TTC549 (cell line): ENCODE measurements around the gene NEO1.

Source experiments
- FAIRE-seq: peaks from 2 replicates; lab custom pipeline; 2012; peaks lifted over from hg19 to GRCh38; lab: Jason Lieb, UNC

Gene NEO1

DNA sequence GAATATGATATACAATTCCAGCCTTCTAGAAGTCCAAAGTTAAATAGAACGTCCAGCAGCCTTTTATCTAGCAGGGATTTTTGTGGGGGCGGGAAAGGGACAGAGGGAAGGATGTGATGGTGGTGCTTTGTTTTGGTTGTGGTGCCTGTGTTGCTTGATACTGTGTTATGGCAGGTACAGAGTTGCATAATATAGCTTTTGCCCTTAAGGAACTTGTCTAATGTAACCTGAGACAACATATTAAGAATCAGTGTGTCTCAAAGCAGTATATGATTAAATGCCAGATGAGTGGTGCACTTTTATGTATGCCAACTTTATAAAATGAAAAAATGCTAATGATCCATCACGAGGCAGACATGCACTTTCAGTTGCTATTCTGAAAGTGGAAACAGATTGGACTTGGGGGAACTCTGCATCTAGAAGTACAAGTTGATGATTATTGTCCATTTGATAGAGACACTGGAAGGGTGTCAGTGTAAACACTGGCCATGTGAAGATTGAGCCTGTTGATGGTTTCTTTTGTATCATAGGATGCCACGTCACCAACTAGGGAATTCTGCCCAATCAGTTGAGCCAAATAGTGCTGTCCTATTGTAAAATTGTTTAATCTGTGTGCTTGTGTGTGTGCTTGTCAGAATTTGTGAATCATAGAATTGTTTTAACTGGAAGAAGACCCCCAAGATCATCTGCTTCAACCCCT, 23.0 kb downstream of the NEO1 start:
- no peak for FAIRE-seq

DNA sequence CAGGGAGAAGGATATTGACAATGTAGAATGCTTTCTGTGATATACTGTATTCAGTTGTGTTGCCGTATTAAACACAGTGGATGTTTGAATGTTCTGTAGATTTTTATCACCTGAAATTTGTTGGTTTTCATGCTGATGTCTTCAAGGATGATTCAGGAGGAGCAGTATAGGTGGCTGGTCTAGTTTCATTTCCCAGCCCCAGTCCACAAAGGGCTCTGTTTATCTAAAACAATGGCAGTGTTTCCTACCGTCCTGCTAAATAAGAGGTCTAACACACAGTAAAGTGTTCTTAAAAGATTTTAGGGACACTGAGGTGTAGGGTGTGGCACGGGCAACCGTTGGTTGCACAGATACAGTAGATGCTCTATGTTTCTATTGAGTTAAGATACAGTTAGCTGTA, 26.0 kb downstream of the NEO1 start:
- FAIRE-seq: no peak

DNA sequence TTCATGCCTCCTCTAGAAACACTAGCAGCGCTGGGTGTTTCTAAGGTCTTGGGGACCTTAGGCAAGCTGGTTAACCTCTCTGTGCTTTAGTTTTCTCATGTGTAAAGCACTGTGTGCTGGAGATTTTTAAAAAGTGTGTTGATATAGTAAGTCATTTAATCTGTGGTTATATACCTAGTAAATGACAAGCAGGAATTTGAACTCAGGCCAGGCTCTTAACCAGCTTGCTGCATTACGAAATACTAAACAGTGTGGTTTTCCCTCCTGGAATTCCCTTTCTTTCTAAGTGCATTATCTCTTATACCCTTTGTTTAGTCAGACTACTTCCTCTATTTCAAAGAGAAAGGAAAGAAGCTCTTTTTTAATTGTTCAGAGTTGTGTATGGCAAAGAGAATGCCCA, 26.5 kb downstream of the NEO1 start:
- no peak for FAIRE-seq

DNA sequence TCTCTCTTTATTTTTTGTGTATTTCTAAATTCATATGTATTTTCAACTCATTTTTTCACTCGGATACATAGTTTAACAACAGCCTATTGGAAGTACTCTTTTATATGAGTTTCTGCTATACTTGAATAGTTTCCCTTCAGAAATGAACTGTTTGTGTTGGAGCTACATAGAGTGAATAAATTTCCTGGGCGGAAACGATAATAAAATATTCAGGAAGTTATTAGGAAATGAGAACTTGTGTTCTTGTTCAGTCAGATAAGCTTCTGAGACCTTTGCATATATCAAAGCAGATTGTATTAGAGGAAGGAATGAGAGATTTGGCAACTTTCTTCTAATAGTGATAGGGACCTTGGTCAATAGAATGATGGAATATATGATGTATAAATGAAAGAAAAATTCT, 27.3 kb downstream of the NEO1 start:
- no peak for FAIRE-seq

DNA sequence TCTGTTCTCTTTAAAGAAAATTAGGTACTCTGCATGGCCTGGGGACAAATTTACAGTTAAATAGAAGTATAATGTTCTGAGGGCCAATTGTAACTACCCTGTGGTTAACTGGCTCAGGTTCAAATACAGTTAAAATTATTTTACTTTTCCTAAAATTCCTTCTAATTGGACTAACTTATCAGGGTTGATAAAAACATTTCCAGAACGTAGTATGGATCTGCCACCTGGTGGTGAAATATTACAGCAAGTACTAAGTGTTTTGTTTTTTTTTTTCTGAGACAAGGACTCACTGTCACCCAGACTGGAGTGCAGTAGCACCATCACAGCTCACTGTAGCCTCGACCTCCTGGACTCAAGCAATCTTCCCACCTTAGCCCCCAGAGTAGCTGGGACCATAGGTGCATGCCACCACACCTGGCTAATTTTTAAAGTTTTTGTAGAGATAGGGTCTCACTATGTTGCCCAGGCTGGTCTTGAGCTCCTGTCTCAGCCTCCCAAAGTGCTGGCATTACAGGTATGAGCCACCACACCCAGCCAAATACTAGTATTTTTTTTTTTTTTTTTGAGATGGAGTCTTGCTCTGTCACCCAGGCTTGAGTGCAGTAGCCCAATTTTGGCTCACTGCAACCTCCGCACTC, 29.2 kb downstream of the NEO1 start:
- FAIRE-seq: peak; percentile 57

DNA sequence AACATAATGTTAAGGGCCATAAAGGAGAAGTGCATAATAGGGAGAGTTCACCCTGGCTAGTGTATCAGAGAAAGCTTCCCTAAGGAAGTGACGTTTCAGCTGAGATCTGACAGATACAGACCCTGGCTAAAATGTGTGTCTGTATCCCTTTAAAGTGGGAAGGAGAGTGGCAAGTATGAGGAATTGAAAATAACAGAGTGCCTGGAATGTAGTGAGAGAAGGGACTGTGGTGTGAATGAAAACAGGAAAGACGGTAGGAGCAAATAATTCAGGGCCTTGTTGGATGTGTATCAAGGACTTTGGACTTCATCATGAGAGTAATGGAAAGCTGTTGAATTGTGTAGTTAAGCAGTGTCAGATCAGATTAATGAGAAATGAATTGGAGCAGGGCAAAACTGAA, 30.5 kb downstream of the NEO1 start:
- FAIRE-seq: no peak

DNA sequence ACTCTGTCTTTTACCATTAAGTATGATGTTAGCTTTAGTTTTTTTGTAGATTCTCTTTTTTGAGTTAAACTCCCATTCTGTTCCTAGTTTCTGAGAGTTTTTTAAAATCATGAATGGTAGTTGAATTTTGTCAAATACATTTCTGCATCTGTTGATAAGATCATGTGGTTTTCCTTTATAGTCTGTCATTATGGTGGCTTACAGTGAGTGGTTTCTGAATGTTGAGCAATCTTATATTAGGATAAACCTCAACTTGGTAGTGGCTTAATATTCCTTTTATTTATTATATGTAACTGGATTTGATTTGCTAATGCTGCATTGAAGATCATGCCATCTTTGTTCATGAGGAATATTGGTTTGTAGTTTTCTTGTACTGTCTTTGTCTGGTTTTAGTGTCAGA, 34.8 kb downstream of the NEO1 start:
- FAIRE-seq: no peak

DNA sequence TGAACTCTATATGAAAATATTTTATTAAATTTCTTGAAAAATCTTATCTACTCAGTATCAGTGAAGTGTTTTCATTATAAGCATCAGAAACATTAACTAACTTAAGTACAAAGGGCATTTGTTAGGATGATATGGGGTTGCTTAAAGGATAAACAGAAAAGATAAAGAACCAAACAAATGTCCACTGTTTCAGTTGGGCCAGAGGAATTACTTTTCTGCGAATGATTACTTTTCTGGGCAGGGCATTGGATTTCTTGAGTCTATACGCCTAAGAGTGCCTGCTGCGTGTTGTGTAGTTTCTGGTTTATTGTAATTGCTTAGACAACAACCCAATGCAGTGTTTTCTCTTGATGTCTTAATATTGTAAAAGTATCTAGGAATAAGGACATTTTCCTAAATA, 52.8 kb downstream of the NEO1 start:
- FAIRE-seq: no peak

DNA sequence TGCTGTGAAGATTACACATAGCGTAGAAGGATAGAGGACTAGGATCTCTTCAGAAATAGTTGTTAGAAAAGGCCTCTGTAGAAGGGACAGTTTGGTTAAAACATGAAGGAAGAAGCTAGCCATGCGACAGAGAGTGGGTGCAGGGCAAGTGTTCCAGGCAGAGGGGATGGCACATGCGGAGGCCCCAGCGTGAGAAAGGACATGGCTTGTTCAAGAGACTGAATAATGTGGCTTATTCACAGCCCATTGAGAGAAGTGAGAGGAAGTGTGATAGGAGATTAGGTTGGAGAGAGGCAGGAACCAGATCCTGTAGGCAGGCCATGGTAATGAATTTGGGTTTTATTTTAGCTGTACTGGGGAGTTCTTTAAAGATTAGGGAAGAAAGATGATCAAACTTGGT, 56.4 kb downstream of the NEO1 start:
- no peak for FAIRE-seq

DNA sequence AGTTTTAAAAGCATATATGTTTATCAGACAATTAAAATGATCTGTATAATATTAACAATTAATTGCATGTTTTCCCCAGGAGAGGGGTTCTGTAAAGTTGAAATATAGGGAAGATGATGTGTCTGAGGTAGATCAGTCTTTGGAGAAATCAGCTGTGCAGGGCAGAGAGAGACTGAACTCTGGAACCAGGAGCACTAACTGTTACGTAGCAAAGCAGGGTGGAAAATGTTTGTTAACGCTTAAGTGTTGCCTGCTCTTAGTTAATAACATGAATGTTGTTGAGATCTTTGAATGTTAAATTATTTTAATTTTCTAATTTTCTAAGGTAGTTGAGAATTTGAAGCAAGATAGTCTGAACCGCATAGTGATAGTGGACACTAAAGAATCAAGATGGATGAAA, 57.5 kb downstream of the NEO1 start:
- FAIRE-seq: no peak

DNA sequence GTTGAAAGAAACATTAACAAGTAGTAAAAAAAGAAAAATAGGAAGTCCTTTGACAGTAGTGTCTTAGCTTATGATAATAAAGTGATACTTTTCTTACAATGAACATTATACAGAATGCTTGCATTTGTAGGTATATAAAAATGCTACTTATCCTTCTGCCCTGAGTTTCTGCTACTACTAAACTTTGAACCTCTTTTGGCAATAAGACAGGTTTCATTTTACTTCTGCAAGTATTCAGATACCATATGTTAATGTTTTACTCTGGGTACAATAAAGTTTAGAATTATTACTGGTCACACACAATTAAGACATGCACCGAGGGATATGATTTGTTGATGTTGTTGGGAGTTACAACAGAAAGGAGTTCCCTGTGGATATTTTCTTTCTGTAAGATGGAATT, 57.9 kb downstream of the NEO1 start:
- no peak for FAIRE-seq

DNA sequence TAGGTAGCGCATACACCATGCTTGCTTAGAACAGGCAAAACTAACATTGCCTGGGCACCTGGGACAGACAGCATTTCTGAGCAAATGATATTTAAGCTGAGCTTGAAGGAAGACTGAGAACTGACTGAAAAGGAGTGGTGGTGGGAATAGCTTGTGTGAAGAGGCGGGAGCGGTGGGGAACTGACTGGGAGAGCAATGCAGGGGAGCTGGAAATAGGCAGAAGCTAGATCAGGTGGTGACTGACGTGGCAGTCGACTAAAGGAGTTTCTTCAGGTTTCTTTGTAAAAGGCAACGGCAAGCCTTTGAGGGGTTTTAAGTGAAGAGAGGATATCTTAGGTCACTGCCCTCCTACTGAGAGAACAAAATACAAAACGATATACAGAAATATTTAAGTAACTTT, 61.8 kb downstream of the NEO1 start:
- no peak for FAIRE-seq

DNA sequence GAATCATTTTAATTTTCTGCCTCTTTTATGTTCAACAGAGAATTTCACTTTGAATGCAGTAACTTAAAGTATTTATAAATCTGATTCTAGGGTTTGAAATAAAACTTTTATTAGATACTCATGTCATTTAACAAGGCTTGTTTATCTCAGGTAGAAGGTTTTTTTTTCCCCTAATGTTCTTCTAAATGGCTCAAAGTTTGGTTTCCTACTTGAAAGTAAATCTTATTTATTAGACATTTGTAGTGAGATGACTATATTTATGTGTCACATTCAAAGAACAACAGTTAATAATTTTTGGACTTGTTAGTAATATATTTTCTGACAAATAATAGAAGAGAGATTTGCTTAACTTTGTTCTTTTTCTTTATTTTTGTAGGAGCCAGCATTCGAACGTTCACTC, 63.9 kb downstream of the NEO1 start:
- no peak for FAIRE-seq

DNA sequence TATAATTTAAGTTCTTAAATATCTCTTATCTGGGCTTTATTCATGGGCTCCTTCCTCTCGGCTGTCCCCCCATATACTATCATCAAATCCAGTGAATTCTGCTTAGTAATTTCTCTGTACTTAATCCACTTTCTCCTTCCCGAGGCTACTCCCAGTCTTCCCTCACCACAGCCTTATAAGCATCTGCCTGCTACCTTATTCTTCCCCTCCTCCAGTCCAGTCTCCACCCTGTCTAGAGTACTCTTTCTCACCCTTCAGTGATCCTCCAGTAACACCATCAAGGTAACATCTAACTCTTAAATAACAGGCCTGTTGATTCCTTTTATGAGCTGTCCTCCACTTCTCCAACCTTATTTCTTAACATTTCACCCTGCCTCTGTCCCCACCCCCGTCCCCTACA, 65.8 kb downstream of the NEO1 start:
- no peak for FAIRE-seq

DNA sequence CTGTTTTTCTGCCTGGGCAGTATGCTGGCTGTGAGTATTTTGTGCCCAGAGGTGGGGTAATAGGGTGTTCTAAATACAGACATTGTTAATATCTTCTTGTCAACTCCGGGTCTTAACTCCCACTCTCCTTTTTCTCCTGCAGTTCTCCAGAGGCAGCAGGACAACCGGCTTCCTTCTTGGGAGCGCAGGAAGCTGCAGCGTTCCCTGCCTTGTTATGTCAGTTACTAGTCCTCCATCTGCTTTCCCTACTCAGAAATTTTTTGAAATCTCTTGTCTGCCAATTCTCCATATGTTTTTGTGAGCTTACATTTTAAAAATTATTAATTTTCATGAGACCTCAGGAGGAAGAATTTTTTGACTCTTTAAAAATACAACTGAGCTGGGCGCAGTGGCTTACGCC, 67.2 kb downstream of the NEO1 start:
- no peak for FAIRE-seq

DNA sequence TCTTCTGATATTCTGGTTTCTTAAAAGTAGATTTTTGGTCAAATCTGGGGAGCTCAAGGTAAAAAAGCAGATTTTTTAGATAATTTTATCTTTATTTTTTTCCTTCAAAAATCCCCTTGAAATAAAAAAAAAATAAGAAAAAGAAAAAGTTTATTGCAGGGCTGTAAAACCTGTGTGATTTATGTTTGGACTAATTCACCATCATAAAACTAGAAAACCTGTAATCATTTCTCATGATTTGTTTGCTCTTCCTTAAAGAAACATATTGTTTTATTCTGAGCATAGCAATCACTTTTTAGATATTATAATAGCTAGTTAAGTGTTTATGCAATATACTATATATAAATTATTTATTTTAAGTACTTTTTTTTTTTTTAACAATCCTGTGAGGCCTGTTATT, 68.0 kb downstream of the NEO1 start:
- no peak for FAIRE-seq

DNA sequence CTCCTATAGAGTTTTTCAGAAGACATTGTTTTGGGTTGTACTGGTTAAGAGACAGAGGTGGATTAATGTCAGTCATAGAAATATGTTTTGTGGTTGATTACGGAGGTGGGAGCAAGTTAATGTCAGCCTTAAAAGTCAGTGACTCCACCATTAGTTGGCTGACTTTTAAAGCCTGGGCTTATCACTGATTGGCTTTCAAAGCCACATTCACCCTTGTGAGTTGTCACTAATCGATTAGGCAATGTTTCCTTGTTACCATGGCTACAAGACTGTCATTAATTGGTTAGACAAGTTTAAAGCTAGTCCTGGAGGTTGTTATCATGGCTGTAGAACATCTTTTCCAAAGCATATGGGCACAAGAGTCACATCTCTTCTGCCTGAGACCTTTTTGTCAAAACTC, 73.0 kb downstream of the NEO1 start:
- FAIRE-seq: no peak

DNA sequence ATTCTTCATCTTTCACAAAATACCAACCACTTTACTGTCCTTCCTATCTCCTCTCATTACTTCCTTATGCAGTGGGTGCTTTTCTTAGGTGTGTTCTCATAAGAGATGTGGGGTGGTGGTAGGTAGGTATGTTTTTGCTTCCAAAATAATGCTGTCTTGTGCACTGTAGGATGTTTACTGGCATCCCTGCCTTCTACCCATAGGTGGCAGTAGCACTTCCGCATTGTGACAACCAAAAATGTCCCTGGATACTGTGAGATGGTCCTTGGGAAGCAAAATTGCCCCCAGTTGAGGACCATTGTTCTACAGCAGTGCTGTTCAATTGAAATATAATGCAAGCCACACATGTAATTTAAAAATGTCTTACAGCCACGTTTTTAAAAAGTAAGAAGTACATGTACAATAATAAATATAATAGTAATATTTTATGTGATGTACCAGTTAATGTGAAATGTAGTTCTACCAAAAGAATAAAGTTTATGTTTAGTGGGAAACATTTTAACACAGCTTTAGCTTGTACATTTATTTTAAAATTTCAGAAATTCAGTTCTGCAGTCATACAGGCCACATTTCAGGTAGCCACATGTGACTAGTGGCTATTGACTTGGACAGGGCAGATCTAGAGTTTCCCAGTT, 75.2 kb downstream of the NEO1 start:
- FAIRE-seq: no peak

DNA sequence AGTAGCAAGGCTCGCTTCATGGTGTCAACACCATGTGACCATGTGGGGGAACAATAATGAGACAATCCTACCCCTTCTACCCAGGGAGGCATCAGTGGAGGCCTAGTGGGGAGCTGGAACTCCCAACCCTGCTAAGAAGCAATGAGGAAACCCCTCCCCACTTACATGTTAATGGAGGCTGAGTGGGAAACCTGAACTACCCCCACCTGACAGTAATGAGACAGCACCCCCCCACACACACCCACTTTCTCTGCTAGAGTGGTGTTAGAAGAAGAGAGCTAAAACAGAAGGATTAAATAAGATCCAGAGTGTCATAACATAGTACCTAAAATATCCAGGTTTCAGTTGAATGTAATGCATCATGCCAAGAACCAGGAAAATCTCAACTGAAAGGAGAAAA, 78.6 kb downstream of the NEO1 start:
- no peak for FAIRE-seq

DNA sequence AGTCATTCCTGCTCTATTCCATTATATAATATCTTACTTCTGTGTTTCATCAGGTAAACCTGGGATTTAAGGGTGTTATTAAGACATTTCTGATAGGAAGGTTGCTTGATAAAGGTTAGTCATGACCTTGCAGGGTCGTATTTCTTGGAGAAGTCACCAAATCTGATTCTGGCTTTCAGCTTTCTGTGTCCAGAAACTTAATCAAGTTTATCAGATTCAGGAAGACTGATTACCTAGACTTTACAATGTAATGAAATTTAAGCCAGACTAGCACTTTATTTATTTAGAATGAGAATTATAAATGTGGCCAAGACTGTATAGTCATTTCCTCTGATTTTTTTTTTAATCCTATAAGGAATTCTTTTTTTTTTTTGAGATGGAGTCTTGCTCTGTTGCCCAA, 81.9 kb downstream of the NEO1 start:
- no peak for FAIRE-seq

DNA sequence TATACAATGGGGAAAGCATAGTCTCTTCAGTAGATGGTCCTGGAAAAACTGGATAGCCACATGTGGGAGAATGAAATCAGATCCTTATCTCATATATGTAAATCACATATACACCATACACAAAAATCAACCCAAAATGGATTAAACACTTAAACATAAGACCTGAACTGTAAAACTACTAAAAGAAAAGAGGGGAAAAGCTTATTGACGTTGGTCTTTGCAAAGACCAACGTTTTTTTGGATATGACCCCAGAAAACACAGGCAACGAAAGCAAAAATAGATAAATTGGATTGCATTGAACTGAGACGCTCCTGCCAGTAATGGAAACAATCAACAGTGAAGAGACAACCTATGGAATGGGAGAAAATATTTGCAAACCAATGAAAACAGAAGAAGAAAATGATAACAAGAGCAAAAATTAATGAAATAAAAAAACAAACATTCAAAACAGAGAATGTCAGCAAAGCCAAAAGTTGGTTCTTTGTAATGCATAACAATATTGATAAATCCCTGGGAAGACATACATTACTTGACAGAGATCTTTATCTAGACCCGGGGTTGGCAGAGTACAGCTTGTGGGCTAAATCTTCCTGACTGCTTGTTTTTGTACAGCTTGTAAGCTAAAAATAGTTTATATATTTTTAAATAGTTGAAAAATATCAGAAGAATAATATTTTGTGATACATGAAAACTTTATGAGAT, 86.9 kb downstream of the NEO1 start:
- FAIRE-seq: no peak

DNA sequence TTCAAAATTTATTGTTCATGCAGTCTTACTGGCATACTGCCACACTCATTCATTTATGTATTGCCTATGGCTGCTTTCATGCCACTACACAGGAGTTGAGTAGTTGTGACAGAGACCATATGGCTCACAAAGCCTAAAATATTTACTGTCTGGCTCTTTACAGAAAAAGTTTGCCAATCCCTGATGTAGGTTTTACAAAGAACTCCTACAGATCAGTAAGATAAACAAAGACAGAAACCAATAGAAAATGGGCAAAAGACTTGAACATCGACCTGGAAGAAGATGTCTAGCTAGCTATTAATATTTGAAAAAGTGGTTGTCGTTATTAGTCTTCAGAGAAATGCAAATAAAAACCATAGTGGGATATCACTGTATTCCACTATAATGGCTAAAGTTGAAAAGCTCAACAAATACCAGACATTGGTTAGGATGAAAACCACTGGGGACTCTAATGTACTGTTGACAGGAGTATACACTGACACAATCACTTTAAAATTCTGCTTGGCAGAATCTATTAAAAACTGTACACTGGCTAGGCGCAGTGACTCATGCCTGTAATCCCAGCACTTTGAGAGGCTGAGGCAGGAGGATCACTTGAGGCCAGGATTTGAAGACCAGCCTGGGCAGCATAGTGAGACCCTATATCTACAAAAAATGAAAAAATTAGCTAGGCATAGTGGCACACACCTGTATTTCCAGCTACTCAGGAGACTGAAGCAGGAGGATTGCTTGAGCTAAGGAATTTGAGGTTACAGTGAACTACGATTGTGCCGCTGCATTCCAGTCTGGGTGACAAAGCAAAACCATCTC, 87.7 kb downstream of the NEO1 start:
- FAIRE-seq: no peak
